ENCODE data around the gene CAMK1D. TPM values are rescaled to one million over a fixed set of nuclear protein-coding genes. Genes with fewer than 3 reads are reported as not detected.
"Not testable (repeated sequence)": the region's sequence is repeated elsewhere in the genome, so short reads cannot be mapped to it uniquely, and the experiment has no call there.

CAMK1D gene
- total and polyA plus RNA-seq, 10 of the 15 experiments (the other 5 are each of a cell fraction or from before 2014, with no cell fraction given), result 2.1 to 35.5 (median 14.7) TPM

GRCh38 chr10:12546160-12546802 lies 196.9 kb downstream of the CAMK1D start:
- intact Hi-C loops (cut with micrococcal nuclease; ENCODE audit: unreplicated experiment); H3K27me3 ChIP-seq (replicated peaks in 1 of 2; ENCODE audit: control insufficient read depth in 2 of 2, insufficient read depth in 2 of 2, low read length in 1 of 2); DNase-seq (ENCODE audit: low read depth, low spot score); H3K4me2 ChIP-seq (ENCODE audit: control insufficient read depth, insufficient read depth); RAD21 ChIA-PET (ENCODE audit: unreplicated experiment); H3K9me3 ChIP-seq (replicated peaks; ENCODE audit: control insufficient read depth, insufficient read depth, low read length); H3K4me3 ChIP-seq; CTCF ChIA-PET; H3K4me1 ChIP-seq (ENCODE audit: control insufficient read depth, insufficient read depth, low read length); BruUV-seq (replicated peaks); H3K9ac ChIP-seq (ENCODE audit: control insufficient read depth, insufficient read depth, low read length); ATAC-seq; H3K36me3 ChIP-seq (ENCODE audit: control insufficient read depth in 2 of 2, insufficient read depth in 2 of 2, low read length in 1 of 2); POLR2A ChIA-PET; H2AFZ ChIP-seq (ENCODE audit: control insufficient read depth, low read depth, low read length); H4K20me1 ChIP-seq (ENCODE audit: control insufficient read depth, insufficient read depth); in situ Hi-C loops (cut with MboI); H3K27ac ChIP-seq (ENCODE audit: control insufficient read depth, insufficient read depth); H3K79me2 ChIP-seq (ENCODE audit: control insufficient read depth, insufficient read depth, low read length); FAIRE-seq; SMC1A ChIA-PET (ENCODE audit: uncharacterized antibody, unreplicated experiment): not testable (repeated sequence)
- 95% methylated on average over 8 of the region's 10 CpGs for WGBS (ENCODE audit: insufficient coverage, insufficient replicate concordance, low lambda C conversion rate, missing lambda C conversion rate)

GRCh38 chr10:12547301-12547771 lies 198.0 kb downstream of the CAMK1D start:
- BruUV-seq (replicated peaks), result no TSS peak
- H3K27me3 ChIP-seq (replicated peaks in 1 of 2; ENCODE audit: control insufficient read depth in 2 of 2, insufficient read depth in 2 of 2, low read length in 1 of 2), result no peaks in the 10 kb centered on the region
- RAD21 ChIA-PET (ENCODE audit: unreplicated experiment), result no interaction called here
- H3K4me1 ChIP-seq (ENCODE audit: control insufficient read depth, insufficient read depth, low read length), result no peaks in the 10 kb centered on the region
- POLR2A ChIA-PET, result interaction anchor here (0.6 kb wide), 2 partner anchors 8 to 305 kb away, joined by 3 read pairs; no protein-coding TSS in a partner anchor
- no peak overlapping the region for H3K27ac ChIP-seq (ENCODE audit: control insufficient read depth, insufficient read depth)
- FAIRE-seq (no peak), ATAC-seq (no peak), DNase-seq (ENCODE audit: low read depth, low spot score) (no peak)
- H3K79me2 ChIP-seq (ENCODE audit: control insufficient read depth, insufficient read depth, low read length), result no peaks in the 10 kb centered on the region
- H3K4me2 ChIP-seq (ENCODE audit: control insufficient read depth, insufficient read depth), result no peak overlapping the region
- no peaks in the 10 kb centered on the region for H3K36me3 ChIP-seq (ENCODE audit: control insufficient read depth in 2 of 2, insufficient read depth in 2 of 2, low read length in 1 of 2)
- SMC1A ChIA-PET (ENCODE audit: uncharacterized antibody, unreplicated experiment), result interaction anchor here (2.1 kb wide), 1 partner anchor 109 kb away, joined by 5 read pairs; no protein-coding TSS in a partner anchor
- intact Hi-C loops (cut with micrococcal nuclease; ENCODE audit: unreplicated experiment) (no loop called here), in situ Hi-C loops (cut with MboI) (no loop called here)
- CTCF ChIA-PET, result no interaction called here
- H4K20me1 ChIP-seq (ENCODE audit: control insufficient read depth, insufficient read depth), result no peaks in the 10 kb centered on the region; the same call in 1 of the 2 replicates
- WGBS (ENCODE audit: insufficient coverage, insufficient replicate concordance, low lambda C conversion rate, missing lambda C conversion rate), result 58% methylated on average over 5 of the region's 6 CpGs
- H3K9ac ChIP-seq (ENCODE audit: control insufficient read depth, insufficient read depth, low read length), result no peak overlapping the region
- H2AFZ ChIP-seq (ENCODE audit: control insufficient read depth, low read depth, low read length), result no peak overlapping the region
- no peaks in the 10 kb centered on the region; the same call in 1 of the 3 replicates for H3K9me3 ChIP-seq (replicated peaks; ENCODE audit: control insufficient read depth, insufficient read depth, low read length)
- H3K4me3 ChIP-seq, result no peak overlapping the region
- TF ChIP-seq E4F1 (IDR thresholded peaks at IDR 0.05; ENCODE audit: borderline replicate concordance, partially characterized antibody) (no peak), ZSCAN29 (IDR thresholded peaks at IDR 0.05) (no peak), ATF7 (IDR thresholded peaks at IDR 0.05; ENCODE audit: low read depth) (no peak), SRF (IDR thresholded peaks at IDR 0.05; ENCODE audit: low read depth in 2 of 2, low read length in 2 of 2) (no peak), CHD1 (IDR thresholded peaks at IDR 0.05; ENCODE audit: low read depth, low read length) (no peak), EZH2 (IDR thresholded peaks at IDR 0.05; ENCODE audit: borderline replicate concordance, control insufficient read depth, low read depth, low read length) (no peak), ZNF274 (IDR thresholded peaks at IDR 0.05; ENCODE audit: insufficient read depth, insufficient read length) (no peak), PKNOX1 (IDR thresholded peaks at IDR 0.05) (no peak), ATF2 (IDR thresholded peaks at IDR 0.05; ENCODE audit: low read length) (no peak), POU2F2 (IDR thresholded peaks at IDR 0.05; ENCODE audit: borderline replicate concordance, low read depth, low read length) (no peak), SMARCA5 (IDR thresholded peaks at IDR 0.05) (no peak), NFXL1 (IDR thresholded peaks at IDR 0.05; ENCODE audit: borderline replicate concordance) (no peak), SREBF2 (IDR thresholded peaks at IDR 0.05; ENCODE audit: low read length) (no peak)

All from GM12878 (cell line).